NCI-H2029 treated with DMSO at 0.1 percent for 48 hours (cell line): ENCODE measurements around the gene UQCC2.

Experiments
- DNase-seq: peaks from one replicate; lab custom pipeline; 2025; lab: John Stamatoyannopoulos, UW

UQCC2 gene

DNA sequence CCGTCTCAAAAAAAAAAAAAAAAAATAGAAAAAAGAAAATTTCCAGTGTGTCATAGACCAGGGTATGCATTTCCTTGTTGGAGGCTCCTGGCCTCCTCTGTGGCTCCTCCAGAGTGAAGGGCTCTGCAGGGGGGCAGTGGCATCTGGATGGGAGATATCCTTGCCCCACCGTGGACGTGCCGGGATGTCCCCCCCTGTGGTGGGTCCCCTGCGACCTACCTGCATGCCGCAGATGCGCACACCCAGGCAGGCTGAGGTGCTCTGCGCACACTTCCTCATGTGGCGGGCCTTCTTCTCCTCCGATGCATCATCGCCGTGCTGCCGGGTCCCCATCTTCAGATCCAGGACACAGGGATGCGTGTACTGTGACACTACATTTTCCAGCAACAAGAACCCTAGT lies 13.7 kb upstream of the UQCC2 start:
- DNase-seq, result no peak

DNA sequence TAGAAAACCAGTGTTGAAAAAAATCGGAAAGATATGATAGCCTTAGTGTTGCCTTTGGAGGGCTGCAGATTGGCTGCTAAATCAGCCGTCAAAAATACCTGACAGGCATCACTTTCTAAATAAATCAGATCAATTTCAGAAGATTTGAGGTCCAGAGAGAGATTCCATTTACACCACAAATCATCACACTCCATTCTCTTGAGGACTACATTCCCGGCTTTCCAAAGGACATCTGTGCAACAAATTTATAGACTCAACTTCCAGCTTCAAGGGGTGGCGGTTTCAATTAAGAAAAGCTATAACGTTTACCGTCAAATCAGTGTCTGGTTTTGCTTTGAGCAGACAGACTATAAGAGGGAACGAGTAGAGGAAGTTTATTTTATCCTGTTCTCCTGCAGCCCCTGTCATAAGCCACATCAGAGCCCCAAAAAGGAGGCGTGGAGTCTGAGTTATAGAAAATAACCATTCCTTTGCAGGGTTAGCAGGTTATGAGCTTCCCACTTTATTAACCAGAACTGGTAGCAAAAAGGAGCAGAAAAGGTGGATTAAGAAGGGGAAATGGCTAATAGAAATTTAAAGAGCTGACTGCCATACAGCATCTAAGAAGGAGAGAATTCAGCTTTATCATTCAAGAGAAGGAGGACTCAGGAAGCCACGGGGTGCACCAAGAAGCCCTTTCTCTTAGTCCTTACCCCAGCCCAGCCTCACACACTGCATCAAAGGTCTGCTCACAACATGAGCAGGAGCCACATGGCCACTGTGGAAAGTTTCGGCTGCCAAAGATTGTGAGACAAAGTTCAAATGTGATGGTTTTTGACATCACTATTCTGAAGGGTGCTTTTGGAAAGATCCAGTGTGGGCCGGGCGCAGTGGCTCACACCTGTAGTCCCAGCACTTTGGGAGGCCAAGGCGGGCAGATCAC lies 12.9 kb upstream of the UQCC2 start:
- DNase-seq, result no peak

DNA sequence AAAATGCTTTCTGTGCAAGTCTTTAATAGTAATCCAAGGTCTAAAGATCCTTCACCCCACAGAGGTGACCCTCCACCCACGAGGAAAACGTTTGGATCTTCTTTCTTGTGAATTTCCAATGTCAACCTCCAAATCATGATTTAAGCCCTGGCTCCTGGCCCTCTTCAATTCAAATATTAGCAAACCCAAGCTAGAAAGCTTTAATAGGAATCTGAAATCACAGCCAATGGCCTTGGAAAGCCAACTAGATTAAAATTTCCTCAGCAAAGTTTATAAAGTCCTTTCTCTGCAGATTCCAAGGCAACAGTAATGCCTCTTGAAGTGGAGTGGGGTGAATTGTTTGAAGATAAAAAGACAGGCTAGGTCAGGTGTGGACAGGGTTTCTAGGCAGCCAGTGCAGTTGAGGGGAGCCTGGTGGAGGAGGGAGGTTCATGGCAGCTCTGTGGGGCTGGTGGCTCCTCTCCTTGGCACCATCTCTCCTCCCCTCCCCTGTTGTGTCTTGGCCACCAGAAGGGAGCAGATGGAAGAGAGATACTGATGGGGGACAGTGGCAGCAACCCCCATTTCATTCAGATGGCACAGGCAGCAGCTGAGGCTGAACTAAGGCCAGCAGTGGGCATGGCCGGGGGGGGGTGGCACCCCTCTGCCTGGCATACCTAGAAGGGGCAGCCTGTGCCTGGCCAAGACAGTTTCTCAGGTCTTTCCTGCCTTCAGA lies 12.0 kb upstream of the UQCC2 start:
- DNase-seq, result no peak

DNA sequence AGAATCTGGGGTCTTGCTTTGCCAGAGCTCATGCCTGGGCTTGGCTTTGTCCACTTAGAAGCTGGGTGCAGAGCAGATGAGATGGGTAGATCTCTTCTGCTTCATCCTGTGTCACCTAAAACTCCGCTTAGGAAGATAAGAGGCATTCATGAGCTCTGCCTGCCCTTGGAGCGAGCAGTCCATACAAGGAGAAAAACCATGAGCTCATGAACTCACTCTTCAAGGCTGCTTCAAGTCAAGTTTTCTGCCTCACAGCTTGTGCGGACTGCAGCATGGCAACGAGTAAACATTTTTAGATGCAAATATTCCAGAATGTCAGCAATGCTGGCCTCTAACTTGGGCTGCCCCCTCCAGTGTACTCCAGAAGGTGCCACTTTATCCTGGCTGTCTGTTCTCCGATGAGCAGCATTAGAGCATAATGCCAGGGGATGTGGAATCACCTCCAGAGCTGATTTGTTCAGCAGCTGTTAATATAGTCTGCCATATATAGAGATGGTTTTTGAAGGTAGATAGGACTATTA lies 10.7 kb upstream of the UQCC2 start:
- no peak for DNase-seq

DNA sequence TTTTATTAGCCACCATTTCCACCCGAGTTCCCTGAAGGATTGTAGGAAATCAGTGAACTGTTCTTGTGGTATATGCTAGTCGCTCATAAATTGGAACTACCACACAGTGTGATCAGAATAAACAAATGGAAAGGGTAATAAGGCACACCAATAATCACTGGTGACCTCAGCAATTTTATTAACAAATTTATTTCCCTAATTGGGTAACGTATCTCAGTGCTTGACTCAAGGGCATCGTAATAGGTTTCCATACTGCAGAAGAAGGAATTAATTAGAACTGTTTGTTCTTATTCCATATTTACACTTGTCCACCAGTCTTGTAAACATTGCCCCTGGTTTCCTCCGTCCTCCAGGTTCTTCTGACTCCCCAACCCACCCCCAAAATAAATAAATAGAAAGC lies 10.0 kb upstream of the UQCC2 start:
- peak; percentile 48 for DNase-seq

DNA sequence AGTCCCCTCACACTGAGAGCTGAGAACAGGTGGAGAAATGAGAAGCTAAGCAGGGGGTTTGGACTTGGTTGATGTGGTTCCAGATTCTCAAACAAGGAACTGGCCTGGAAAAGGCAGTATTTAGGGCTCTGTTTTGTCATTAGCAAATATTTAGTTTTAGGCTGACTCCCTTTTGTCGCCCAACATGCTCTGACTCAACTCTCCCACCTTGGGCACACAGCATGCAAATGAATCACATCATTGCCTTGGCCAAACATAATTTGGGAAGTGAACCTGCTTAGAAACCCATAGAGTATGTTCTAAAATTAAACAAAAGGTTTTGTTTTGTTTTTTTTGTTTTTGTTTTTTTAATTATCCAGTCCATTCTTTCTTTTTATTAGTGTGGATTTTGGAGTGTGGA lies 9.5 kb upstream of the UQCC2 start:
- DNase-seq, result no peak

DNA sequence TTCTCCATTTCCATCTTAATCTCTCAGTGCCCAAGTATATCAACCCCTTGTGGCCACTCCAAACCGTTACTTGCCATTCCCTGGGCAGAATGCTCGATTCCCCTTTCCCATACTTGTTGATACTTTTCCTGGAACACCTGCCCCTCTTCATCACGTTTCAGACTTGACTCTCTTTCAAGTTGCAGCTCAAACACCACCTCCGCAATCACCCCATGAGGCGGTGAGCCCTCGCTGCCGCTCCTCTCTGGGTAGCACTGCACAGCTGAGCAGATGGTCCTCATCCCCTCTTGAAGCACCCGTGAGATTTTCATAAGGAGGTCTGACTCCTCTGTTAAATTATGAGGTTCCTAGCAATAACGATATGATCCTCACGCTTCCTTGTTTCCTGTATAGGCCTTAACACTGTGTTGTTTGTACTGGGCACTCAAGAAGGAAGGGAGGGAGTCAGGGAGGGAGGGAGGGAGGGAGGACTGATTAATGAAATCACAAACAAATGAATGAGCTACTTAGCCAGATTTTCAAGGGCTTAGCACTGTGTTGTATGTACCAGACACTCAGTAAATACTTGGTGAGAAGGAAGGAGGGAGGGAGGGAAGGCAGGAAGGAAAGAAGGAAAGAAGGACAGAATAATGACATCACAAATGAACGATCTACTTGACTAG lies 8.0 kb upstream of the UQCC2 start:
- DNase-seq, result peak; percentile 99

DNA sequence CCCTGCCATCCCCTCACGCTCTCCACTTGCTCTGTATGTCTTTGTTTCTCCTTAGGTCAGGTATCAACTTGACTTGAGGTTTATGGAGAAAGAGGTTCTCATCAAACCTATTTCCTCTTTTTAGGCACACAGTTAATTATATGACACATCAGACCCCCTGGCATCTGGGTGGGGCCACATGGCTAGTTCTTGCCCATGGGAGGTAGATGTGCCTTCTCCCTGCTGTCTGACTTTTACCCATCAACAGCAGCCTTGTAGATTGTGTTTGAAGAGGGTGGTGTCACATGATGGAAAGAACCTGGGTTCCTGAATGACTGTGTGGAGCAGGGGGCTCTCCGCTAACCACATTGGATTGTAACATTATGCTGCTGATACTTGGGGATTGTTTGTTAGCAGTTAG lies 7.2 kb upstream of the UQCC2 start:
- DNase-seq, result no peak

DNA sequence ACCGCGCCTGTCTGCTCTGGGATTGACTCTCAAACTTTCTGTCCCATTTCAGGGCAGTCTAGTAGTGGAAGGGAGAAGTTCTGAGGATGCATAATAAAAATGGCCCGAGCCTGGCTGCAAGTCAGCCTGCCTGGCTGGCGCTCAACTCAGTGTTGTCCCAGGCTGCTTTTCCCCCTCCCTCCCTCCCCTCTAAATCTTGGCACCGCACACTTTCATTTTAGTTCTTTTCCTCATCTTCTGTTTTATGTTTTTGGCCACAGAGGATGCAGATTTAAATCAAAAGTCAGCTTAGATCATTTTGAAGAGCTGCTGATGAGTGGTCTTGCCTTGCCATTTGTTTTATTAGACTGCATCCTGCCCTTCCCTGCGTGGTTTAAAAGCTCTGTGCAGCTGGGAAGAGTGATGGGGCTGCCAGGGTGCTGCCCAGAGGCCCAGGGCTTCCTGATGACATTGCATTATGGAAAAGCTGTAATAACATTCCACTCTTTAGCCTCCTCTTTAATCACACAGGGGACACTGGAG lies 6.5 kb upstream of the UQCC2 start:
- DNase-seq, result peak; percentile 38

DNA sequence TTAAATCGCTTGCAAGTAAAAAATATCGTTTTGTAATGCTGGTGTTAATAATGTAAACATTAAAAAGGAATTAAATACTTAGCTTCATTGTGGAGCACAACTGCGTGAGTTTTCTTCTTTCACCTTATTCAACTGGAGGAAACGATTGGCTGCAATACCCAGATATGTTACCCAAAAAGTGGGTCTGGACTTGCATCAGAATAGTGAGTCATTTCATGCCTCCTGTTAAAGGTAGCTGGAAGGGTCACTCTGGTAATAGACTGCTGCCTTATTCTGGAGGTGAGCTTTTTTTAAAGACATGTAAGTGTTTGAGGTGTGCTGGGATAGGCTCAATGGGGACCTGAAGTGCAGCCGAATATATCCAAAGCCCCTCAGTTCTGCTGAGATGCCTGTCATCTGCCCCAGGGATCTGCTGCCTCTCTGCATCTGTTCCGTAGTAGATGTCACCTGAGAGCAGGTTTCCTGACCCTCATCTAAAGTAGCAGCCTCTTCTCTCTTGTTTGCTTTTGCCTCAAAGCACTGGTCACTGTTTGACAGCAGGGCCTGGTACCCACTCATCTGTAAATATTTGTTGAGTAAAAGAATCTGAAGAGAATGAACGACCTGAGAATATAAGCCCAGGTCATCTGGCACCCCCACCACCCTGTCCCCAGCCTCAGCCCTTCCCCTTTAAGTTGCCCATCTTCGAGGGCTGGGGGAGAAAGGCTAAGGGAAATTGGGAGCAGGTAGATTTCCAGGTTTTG lies 5.6 kb upstream of the UQCC2 start:
- peak; percentile 85 for DNase-seq

DNA sequence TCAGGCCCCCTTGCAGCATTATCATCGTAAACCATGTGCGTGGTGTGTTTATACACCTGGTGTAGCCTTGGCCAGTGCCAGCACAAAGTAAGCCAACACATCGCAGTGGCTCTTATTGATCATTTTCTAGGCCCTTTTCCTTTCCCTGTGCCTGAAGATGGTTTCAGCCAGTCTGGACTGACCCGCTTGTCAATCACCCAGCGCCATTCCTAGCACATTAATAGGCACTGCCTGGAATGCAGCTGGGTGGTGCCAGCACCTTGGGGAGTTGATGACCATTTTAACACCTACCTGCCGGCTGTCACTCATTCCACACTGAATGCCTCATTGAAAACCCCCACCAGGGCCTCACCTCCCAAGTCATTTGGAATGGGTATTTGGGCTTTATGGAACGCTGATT lies 4.9 kb upstream of the UQCC2 start:
- DNase-seq, result peak; percentile 94

DNA sequence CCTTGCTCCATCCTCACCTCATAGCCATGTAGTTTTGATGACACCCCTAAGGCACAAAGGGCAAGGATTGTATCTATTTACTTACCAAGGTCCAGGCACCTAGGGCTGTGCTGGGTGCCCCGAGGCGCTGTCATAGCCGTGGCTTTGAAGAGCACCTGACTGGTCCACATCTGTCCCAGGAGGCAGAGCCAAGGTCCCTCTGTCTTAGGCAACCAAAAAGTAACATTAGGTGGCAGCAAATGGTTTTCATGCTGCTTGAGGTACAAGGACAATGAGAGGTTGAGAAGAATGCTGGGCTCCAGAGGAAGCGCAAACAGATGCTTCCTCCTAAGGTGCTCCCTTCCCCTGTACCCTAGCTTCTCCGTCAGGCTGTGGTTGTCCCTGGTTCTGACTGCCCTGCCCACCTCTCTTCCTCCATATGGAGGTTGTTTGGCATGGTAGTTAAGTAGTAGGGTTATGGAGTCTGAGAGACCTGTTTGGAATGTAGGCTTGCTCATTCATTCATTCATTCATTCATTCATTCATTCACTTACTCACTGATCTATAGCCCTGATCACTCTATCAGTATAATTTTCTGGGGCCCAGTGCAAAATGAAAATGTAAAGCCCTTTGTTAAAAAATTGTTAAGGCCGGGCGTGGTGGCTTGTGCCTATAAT lies 3.0 kb upstream of the UQCC2 start:
- no peak for DNase-seq

DNA sequence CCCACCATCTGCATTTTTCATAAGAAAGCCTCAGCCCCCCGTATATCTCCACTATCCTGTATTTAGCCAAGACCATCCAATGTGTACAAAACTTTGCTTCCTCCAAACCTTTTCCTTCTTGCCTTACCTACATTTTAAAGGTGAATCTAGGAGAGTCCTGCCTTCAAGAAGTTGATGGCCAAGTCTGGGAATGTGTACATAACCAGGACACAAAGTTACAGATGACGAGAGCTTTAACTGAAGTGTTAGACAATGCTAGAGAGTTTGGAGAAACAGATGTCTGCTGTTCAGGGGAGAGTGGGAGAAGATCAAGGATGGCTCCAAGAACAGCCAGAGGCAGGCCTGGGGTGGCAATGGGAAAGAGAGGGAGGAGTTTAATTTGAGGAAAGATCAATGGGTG lies 2.3 kb upstream of the UQCC2 start:
- DNase-seq, result no peak

DNA sequence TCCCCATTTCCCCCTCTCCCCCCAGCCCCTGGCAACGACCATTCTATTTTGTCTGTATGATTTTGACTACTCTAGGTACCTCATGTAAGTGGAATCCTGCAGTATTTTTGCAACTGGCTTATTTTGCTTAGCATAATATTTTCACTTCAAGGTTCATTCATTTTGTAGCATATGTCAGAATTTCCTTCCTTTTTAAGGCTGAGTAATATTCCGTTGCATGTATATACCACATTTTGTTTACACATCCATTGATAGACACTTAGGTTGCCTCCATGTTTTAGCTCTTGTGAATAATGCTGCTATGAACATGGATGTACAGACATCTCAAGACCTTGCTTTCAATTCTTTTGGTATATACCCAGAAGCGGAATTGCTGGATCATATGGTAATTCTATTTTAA lies 1.4 kb upstream of the UQCC2 start:
- DNase-seq, result no peak

DNA sequence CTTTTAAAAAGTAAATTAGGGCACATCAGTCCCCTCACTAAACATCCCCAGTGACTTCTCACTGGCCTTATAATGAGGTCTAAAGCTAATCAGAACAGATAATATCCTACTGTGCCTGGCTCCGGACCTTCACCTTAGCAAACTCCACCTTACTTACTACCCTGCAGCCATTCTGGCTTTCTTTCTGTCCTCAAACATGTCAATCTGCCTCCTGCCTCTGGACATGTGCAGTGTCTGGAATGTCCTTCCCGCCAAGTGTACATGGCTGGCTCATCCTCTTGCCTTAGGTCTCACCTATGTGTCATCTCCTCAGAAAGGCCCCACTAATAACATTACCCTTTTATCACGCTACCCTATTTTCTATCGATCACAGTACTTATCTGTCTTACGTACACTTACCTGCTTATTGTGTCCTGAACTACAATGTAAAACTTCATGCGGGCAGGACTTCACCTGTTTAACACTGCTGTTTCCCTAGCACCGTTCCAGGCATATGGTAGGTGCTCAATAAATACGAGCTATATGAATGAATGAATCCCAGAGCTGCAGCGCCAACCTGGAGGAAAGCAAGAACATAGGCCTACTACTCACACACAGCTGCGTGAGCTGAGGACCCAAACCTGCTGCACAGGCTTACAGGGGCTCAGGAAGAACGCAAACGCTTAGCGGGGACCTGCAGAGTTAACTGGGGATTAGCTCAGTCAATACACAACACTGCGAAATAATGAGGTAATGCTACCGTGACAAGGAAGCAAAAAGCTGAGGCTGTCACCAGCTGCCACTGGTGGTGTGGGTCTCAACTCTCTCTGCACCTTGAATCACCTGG lies 991 bp downstream of the UQCC2 start:
- DNase-seq, result no peak

DNA sequence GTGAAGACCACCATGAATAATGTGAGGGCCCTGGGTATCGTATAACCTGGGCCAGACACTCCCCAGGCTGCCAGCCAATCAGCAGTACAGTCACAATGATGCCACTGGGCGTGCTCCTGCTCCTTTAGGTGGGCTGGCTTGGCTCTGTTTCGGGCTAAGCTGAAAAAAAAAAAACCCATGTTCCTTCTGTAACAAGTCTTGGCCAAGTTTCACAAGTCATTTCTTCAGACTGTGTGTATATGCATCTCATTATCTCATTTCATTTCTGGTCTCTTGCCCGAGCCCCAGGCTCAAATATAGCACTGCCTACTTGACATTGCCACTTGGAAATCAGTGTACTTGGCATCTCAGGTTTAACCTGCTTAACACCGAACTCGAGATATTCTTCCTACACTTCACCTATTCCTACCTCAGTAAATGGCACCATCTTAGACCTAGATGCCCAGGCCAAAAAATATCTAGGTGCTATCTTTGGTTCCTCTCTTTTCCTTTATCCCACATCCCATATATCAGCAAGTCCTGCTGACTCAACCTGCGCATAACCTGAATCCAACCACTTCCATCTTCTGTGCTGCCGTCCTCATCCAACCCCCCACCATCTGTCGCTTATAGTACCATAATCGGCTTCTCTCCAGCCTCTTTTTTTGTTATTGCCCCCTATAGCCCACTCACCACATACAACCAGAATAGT lies 1.8 kb downstream of the UQCC2 start:
- no peak for DNase-seq

DNA sequence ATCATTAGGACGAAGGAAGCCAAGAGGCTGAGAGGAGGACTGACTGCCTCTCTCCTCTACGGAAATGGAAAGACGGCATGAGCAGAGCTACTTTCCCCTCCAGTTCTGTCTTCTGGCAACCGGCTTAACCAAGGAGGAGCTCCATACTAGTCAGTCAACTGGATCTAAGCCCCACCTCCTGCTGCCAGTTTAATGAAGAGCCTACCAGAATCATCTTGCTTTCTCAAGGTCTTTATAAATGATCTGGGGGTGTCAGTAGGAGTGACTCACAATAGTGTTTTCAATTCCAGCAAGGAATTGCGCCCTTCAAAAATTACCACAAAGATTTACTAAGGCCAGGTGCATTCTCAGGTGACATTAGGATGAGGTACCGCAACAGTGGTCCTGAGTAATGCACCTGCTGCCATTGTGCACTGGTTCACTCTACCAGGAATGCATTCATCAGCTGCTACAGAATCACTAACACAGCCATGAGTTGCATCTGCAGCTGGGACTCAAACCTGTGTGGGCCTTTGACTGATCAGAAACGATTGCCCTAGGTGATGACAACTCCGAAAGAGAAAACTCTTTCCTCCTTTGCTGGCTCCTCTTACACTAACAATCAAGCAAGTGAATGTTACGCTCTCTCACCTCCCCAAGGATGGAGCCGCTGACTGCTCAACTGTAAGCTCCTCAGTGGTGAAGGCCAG lies 2.8 kb downstream of the UQCC2 start:
- no peak for DNase-seq

DNA sequence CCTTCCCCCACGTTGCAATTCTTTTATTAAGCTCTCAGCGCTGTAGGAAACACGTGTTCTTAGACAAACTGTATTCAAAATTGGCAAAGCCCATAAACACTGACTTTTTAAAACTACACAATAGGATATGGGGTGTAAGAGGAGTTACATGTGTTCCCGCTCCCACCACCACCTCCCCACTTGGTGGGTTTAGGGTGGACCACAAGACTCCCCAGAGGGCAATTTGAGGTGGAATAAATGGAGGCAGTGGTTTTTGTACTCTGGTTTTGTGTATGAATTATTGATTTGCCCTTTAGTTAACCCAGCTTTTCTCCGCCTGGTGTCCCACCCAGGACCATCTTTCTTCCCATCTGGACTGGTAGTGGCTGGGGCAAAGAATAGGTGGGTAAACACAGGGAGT lies 3.7 kb downstream of the UQCC2 start:
- DNase-seq, result no peak
